ENCODE measurements around the gene ANXA11.

DNA sequence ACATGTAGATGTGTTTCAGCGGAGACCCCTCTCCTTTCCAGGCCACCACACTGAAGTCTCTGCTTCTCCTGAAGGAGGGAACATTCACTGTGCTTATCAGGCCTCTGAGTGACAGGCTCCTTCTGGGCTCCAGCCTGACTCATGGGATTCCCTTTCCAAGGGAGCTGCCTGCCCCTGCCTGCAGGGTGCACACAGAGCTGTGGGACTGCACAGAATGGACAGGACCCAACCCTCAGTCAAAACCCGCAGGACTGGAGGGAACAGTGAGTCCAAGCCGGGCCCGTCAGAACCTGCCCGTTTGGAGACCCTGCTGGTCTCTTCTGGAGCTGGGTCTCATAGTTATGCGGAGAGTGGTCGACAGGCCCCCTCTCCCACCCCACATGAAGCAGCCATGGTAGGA, 40.2 kb downstream of the ANXA11 start:
- TF ChIP-seq, protein P1, sequence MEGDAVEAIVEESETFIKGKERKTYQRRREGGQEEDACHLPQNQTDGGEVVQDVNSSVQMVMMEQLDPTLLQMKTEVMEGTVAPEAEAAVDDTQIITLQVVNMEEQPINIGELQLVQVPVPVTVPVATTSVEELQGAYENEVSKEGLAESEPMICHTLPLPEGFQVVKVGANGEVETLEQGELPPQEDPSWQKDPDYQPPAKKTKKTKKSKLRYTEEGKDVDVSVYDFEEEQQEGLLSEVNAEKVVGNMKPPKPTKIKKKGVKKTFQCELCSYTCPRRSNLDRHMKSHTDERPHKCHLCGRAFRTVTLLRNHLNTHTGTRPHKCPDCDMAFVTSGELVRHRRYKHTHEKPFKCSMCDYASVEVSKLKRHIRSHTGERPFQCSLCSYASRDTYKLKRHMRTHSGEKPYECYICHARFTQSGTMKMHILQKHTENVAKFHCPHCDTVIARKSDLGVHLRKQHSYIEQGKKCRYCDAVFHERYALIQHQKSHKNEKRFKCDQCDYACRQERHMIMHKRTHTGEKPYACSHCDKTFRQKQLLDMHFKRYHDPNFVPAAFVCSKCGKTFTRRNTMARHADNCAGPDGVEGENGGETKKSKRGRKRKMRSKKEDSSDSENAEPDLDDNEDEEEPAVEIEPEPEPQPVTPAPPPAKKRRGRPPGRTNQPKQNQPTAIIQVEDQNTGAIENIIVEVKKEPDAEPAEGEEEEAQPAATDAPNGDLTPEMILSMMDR (IDR thresholded peaks at IDR 0.05), result no peak
- no peak for TF ChIP-seq POLR2A (IDR thresholded peaks at IDR 0.05)

Measured in testis (tissue), 2 donors.